ENCODE measurements around the gene ARPC5. TPM values are rescaled to one million over a fixed set of nuclear protein-coding genes. Genes with fewer than 3 reads are reported as not detected.
"Not testable (repeated sequence)": the region's sequence is repeated elsewhere in the genome, so short reads cannot be mapped to it uniquely, and the experiment has no call there.

ARPC5 gene
- total RNA-seq: 142 TPM

GRCh38 chr1:183635606-183636333 lies at the start of gene ARPC5:
Gene ARPC5, minus strand, starts transcription at chr1:183635783. Its CDS starts 124 bp downstream, at chr1:183635659.
- ATAC-seq (peak; percentile 98), DNase-seq (ENCODE audit: low spot score) (peak; percentile 99)
- intact Hi-C loops (cut with DNase I): no loop called here

GRCh38 chr1:183685112-183685713 lies 49.6 kb upstream of the ARPC5 start:
- DNase-seq (ENCODE audit: low spot score) (no peak), ATAC-seq (peak; percentile 71)
- intact Hi-C loops (cut with DNase I): no loop called here

GRCh38 chr1:183679363-183679762 lies 43.8 kb upstream of the ARPC5 start:
- intact Hi-C loops (cut with DNase I); ATAC-seq; DNase-seq (ENCODE audit: low spot score): not testable (repeated sequence)

- intact Hi-C loops (cut with DNase I): no loop called here
- ATAC-seq (no peak), DNase-seq (ENCODE audit: low spot score) (no peak)
Measured at GRCh38 chr1:183678819-183679218, 43.2 kb upstream of the ARPC5 start.

DNA sequence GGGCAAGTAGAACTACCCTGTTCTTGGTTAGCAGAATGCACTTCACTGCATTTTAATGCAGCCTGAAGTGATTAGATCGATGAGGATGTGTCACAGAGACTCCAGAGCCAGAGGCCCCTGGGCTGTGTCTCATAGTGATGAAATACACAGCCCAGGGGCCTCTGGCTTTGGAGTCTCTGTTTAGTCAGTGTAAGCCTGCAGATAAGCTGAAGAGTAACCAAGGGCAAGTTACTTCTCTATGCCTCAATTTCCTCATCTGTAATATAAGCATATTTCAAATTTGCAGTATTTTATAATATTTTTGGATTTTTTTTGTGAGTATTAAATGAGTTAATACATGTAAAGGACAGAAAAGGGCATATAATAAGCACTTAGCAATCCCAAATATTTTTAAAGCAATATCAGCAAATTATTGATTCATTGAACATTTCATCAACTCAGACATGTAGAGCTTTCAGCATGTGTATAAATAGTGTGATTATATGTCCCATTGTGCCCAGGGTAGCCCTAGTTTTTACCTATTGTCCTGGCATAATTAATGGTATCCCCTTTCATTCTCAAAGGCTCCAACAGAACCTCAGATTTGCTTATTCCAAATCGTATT lies 41.1 kb upstream of the ARPC5 start:
- ATAC-seq: peak; percentile 42
- intact Hi-C loops (cut with DNase I): no loop called here

DNA sequence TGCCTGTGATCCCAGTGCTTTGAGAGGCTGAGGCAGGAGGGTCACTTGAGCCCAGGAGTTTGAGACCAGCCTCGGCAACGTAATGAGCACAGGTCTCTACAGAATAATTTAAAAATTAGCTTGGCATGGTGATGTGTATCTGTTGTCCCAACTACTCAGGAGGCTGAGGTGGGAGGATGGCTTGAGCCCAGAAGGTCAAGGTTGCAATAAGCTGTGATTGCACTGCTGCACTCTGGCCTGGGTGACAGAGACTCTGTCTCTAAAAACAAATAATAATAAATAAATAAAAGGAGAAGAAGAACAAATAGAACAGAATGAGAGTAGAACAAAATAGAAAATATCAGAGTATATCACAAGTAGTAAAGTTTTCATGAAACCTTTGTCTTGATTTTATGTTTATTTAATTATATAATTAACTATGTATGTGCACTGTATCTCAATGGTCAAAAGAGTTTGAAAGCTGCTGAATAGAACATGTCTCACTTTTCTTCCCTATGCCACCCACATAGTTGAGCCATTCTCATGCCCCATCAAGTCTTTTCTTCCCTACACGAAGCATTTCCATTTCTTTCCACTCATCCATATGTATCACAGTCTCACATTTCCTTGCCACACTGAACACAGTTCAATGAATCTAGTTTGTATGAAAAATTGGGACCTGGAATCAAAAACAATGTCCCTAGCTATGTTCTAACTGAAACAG lies 40.5 kb upstream of the ARPC5 start:
- DNase-seq (ENCODE audit: low spot score) (no peak), ATAC-seq (no peak)
- intact Hi-C loops (cut with DNase I): no loop called here

More for the DNA sequence above, 41.1 kb upstream of the ARPC5 start:
- no peak for DNase-seq (ENCODE audit: low spot score)

DNA sequence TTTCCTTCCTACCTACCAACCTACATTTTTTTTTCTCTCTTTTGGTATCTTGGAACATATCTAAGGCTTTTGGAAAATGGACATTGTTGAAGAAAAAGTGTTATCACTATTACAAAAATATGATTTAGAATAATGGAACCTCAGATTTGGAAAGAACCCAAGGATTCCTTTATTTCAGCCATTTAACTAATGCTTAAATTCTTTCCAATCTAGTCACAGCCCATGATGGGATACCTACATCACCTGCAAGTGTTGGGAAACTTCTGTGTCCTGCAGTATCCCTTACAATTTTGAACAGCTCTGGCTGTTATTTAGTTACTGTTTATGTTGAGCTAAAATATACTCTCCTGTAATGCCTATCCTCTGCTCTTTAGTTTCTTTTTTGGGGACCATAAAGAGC lies 39.8 kb upstream of the ARPC5 start:
- DNase-seq (ENCODE audit: low spot score) (no peak), ATAC-seq (no peak)
- intact Hi-C loops (cut with DNase I): no loop called here

GRCh38 chr1:183674886-183675285 lies 39.3 kb upstream of the ARPC5 start:
- no peak for DNase-seq (ENCODE audit: low spot score)
- ATAC-seq: peak; percentile 49
- intact Hi-C loops (cut with DNase I): no loop called here

DNA sequence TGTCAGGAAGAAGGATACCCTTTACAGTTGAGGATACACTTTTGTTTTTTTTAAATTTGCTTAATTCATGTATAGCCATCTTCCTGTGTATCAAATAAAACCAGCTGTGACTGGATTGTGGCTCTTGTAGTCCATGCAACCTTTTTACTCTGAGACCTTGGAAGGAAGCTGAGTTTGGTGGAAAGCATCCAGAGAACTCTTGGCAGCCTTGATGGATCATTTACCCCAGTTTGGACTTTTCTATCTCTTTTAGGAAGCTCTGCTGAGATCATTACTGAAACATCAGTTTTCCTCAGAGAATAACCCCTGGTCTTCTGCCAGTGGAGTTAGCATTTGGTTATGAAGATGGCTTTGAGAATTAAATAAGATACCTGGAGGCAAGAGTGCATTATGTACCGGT lies 38.8 kb upstream of the ARPC5 start:
- DNase-seq (ENCODE audit: low spot score) (peak; percentile 73), ATAC-seq (peak; percentile 96)
- intact Hi-C loops (cut with DNase I): no loop called here

DNA sequence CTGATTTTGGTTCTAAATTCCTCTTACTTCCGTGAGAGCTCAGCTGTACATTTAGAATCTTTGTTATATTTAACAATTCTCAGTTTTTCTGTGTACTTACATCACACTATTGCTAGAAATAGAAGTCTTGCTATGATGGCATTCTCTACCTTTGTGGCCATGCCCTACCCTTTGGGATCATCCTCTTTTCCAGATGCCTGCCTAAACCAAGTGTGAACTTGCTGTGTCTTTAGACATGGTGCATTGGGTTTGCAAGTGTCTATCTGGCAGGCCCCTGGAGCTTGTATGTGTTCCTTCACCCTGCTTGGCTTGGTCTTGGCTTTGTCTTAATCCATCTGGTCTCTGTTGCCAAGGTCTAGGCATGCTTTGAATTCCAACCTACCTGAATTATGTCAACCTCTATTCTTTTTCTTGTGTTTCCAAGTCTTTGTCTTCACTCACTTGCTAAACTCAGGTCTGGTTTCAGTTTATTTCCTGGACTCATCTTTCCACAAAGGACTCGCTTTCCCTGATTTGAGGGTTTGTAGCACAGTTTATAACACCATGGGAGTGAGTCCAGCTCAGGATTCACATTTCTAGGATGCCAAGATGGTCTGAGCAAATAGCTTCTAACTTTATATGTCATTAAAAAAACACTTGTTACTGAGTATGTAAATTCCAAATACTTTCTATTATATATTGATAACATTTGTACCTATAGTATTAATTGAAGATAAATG lies 38.2 kb upstream of the ARPC5 start:
- DNase-seq (ENCODE audit: low spot score) (no peak), ATAC-seq (peak; percentile 19)
- intact Hi-C loops (cut with DNase I): no loop called here

DNA sequence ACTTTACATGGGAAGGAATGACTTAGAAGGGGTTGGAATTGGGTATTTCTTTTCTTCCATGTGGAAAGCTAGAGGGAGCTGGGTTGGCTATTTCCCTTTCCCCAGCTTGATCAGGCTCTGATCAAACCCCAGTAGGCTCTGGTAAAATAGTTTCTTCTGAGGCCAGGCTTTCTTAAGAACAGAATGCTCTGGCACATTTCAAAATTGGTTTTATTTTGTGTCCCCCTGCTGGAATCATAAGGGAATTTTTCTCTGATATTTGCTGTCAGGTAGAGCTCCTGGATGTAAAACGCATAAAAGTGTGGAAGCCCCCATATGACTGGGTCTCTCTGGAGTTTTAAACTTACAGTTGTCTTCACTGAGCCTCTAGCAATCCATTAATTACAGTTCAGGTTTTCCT lies 34.6 kb upstream of the ARPC5 start:
- DNase-seq (ENCODE audit: low spot score): no peak
- intact Hi-C loops (cut with DNase I): no loop called here
- ATAC-seq: no peak

DNA sequence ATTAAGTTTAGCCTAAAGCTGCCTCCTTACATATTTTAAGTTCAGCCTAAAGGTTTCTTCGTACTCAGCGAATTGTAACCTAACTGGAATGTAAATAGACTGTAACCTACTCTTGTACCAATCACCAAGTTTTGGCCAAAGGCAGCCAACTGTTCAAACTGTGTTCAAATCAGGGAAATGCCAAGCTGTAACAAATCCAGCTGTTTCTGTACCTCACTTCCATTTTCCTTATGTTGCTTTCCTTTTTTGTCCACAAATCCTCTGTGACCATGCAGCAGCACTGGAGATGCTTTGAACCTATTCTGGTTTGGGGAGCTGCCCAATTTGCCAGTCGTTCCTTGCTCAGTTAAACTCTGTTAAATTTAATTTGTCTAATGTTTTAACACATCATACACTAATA lies 20.8 kb upstream of the ARPC5 start:
- no peak for DNase-seq (ENCODE audit: low spot score)
- no peak for ATAC-seq
- intact Hi-C loops (cut with DNase I): no loop called here

DNA sequence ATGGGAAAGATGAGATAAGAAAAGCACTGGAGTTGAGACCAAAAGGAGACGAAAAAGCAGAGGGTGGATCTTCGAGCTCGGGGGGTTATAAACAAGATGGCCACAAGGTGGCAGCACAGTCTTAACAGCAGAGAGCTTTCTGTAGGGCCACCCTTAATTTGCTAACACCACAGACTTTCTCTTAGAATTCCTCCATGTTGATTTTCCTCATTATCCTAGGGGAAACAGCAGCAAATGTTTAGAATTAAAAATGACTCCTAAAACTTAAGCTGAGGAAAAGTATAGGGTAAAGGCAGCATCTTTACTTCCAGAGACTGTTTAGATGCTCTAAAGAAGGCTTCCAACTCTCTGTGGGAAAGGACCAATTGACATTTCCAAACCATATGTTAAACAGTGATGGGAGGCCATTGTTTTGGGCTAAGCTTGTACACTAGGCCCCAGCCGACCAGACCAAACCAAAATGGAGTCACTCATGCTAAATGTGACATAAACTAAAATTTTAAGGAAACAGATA lies 20.0 kb upstream of the ARPC5 start:
- ATAC-seq: peak; percentile 97
- intact Hi-C loops (cut with DNase I): no loop called here

GRCh38 chr1:183654706-183655105 lies 19.1 kb upstream of the ARPC5 start:
- ATAC-seq: no peak
- intact Hi-C loops (cut with DNase I): loop anchor here (5.0 kb wide), 1 partner anchor 263 kb away; no protein-coding TSS in a partner anchor
- no peak for DNase-seq (ENCODE audit: low spot score)

More for the DNA sequence above, 20.0 kb upstream of the ARPC5 start:
- peak; percentile 92 for DNase-seq (ENCODE audit: low spot score)

DNA sequence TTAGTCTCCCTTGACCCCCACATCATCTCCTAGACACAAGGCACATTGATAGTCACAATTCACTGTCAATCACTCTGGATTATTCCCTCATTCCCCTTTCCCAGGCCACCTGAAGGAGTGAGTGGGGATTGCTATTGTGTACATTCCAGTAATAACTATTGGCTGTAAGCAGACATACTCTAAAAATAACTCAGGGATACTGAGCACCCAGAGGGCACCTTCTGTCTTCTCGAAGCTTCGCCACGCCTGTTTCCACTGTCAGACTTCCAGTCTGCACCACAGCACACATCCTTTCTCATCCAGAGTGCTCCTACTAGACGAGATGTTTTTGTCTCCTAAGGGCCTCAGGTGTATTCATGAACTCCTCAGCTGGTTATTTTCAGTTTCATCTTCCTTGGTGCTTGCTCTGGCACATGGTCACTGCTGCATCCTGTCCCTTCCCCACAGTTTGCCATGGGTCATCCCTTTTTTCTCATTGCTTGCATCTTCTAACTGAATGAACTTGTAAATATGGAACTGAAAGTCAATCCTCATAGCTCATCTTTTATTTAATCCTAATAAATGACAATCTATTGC lies 18.4 kb upstream of the ARPC5 start:
- DNase-seq (ENCODE audit: low spot score): no peak
- intact Hi-C loops (cut with DNase I): loop anchor here (5.0 kb wide), 1 partner anchor 263 kb away; no protein-coding TSS in a partner anchor
- ATAC-seq: no peak

DNA sequence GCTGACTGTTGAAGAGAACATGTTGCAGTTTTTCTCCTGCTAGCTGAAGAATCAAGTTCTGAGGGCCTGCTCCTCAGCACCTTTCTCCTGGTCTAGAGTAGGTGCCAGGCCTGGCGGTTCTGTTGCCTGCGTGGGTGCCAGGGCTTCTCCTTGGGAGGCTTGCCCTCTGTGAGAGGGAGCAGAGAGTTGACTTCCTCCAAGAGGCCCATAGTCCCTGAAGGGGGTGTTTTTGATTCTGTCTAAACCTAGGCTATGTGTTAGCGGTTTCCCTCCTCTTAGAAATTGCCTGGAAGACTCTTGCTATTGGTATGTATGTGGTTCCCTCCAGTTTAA lies 17.8 kb upstream of the ARPC5 start:
- intact Hi-C loops (cut with DNase I): loop anchor here (5.0 kb wide), 1 partner anchor 264 kb away; no protein-coding TSS in a partner anchor
- ATAC-seq (no peak), DNase-seq (ENCODE audit: low spot score) (no peak)

- intact Hi-C loops (cut with DNase I): loop anchor here (5.0 kb wide), 1 partner anchor 264 kb away; no protein-coding TSS in a partner anchor
- no peak for DNase-seq (ENCODE audit: low spot score)
- ATAC-seq: no peak
Measured at GRCh38 chr1:183652547-183653461, 17.2 kb upstream of the ARPC5 start, which contains the start of gene APOBEC4. Gene APOBEC4, minus strand, starts transcription at chr1:183653316. Its CDS starts 4,535 bp downstream, at chr1:183648781.
